ENCODE measurements around the gene RABL2B. TPM values are rescaled to one million over a fixed set of nuclear protein-coding genes. Genes with fewer than 3 reads are reported as not detected.

The RABL2B gene
- total RNA-seq, 3 donors from 2014 or later (not counting 1 experiment from before 2014, with no cell fraction given): 56.3 to 61.5 (median 58.5) TPM

- Mint-ChIP-seq H3K36me3 (no peaks in the 10 kb centered on the region), H3K4me3 (no peak overlapping the region), H3K27me3 (ENCODE audit: low read depth in 2 of 2) (no peaks in the 10 kb centered on the region), H3K4me1 (peaks cover 0 to 1% of the 10 kb centered on the region in 2 donors), H3K9me3 (no peaks in the 10 kb centered on the region), H3K27ac (no peak overlapping the region)
- Histone ChIP-seq H3K9me3 (ENCODE audit: control insufficient read depth, insufficient read depth, low read length) (no peaks in the 10 kb centered on the region), H3K27me3 (ENCODE audit: control insufficient read depth, insufficient read depth, low read length) (no peaks in the 10 kb centered on the region), H3K36me3 (ENCODE audit: control insufficient read depth, insufficient read depth, low read length) (no peaks in the 10 kb centered on the region), H3K4me3 (ENCODE audit: low read length) (no peak overlapping the region), H3K27ac (ENCODE audit: low read length) (no peak overlapping the region), H3K4me1 (ENCODE audit: control insufficient read depth, insufficient read depth, low read length) (no peaks in the 10 kb centered on the region)
- TF ChIP-seq, protein P1, sequence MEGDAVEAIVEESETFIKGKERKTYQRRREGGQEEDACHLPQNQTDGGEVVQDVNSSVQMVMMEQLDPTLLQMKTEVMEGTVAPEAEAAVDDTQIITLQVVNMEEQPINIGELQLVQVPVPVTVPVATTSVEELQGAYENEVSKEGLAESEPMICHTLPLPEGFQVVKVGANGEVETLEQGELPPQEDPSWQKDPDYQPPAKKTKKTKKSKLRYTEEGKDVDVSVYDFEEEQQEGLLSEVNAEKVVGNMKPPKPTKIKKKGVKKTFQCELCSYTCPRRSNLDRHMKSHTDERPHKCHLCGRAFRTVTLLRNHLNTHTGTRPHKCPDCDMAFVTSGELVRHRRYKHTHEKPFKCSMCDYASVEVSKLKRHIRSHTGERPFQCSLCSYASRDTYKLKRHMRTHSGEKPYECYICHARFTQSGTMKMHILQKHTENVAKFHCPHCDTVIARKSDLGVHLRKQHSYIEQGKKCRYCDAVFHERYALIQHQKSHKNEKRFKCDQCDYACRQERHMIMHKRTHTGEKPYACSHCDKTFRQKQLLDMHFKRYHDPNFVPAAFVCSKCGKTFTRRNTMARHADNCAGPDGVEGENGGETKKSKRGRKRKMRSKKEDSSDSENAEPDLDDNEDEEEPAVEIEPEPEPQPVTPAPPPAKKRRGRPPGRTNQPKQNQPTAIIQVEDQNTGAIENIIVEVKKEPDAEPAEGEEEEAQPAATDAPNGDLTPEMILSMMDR (IDR thresholded peaks at IDR 0.05): no peak
- ATAC-seq (no peak), DNase-seq (no peak)
- intact Hi-C loops (cut with micrococcal nuclease): no loop called here
- 78% methylated on average over 2 of the region's 2 CpGs for WGBS (ENCODE audit: insufficient coverage)
Measured at GRCh38 chr22:50728523-50728931, 54.9 kb downstream of the RABL2B start.

DNA sequence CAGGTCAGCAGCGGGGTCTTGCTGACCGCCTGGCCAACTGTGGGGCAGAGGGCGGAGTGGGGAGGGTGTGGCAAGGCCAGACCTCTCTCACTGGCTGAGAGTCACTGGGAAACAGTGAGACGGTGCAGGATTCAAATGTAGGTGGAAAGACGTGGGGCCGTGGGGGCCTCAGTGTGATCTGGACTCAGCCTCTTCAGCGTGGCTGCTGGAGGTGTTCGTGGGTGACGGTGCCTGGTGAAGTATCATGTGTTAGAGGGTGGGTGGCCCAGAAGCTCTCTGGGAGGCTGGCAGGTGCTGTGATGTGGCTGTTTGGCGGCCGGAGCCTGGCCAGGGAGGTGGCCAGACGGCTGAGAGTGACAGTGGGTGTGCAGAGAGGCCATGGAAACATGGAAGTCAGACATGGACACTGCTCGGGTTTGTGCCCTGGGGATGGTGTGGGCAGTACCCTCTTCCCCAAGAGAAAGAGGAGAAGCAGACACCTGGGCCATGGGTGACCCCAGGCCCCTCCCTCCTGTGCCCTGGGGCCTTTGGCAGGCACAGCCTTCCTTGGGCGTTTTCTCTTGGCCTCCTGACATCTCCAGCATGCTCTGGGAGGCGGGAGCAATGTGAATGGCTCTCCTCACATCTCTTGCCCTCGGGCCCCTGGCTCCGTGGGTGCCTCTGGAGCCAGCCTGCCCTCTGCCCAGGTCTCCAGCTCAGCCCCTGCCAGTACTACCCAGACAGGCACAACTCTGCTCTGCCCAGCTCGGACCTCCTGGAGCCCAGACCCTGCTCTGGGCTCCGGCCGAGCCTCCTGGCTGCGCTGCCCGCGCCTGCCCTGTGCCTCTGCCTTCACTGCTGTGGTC, 55.5 kb downstream of the RABL2B start:
- Histone ChIP-seq H3K9me3 (ENCODE audit: control insufficient read depth, insufficient read depth, low read length) (no peaks in the 10 kb centered on the region), H3K27me3 (ENCODE audit: control insufficient read depth, insufficient read depth, low read length) (no peaks in the 10 kb centered on the region), H3K4me3 (ENCODE audit: low read length) (no peak overlapping the region), H3K4me1 (ENCODE audit: control insufficient read depth, insufficient read depth, low read length) (no peaks in the 10 kb centered on the region), H3K27ac (ENCODE audit: low read length) (no peak overlapping the region), H3K36me3 (ENCODE audit: control insufficient read depth, insufficient read depth, low read length) (no peaks in the 10 kb centered on the region)
- Mint-ChIP-seq H3K4me1 (no peaks in the 10 kb centered on the region), H3K4me3 (no peak overlapping the region), H3K27me3 (ENCODE audit: low read depth in 2 of 2) (no peaks in the 10 kb centered on the region), H3K36me3 (no peaks in the 10 kb centered on the region), H3K9me3 (no peaks in the 10 kb centered on the region), H3K27ac (no peak overlapping the region)
- 86% methylated on average over 23 of the region's 23 CpGs for WGBS (ENCODE audit: insufficient coverage)
- no peak for DNase-seq
- intact Hi-C loops (cut with micrococcal nuclease): no loop called here
- no peak for ATAC-seq
- TF ChIP-seq, protein P1 (IDR thresholded peaks at IDR 0.05): no peak

DNA sequence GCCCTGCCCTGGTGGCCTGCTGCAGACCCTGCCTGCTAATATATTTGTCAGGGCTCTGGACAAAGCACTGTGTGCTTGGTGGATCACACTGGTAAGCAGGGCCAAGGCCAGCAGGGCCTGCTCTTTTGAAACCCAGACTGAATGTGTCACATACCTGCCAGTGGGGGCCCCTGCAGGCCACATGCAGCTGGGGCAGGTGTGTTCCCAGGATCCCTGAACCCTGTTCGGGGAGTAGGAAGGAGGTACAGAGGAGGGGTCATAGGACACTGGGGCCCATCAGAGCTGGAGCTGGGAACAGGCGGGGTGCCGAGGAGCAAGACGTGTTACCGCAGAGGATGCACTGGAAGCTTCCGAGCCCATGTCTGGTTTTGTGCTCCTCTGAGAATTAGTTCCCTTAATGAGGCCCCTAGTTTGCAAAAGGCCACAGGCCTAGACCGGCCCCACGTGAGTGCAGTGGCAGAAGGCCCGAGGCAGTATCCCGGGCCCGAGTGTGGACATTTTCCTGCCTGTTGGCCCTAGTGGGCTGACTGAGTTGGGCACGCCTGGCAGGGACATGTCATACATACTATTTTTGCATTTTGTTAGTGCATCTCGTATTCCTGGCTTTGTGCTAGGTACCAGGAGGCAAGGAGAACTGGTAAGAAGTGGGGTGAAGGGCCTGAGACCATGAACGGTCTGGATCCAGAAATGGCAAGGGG, 56.6 kb downstream of the RABL2B start:
- H3K27ac Mint-ChIP-seq: no peak overlapping the region
- no peaks in the 10 kb centered on the region for H3K27me3 ChIP-seq (ENCODE audit: control insufficient read depth, insufficient read depth, low read length)
- no peaks in the 10 kb centered on the region for H3K36me3 ChIP-seq (ENCODE audit: control insufficient read depth, insufficient read depth, low read length)
- no peak overlapping the region for H3K27ac ChIP-seq (ENCODE audit: low read length)
- H3K4me1 ChIP-seq (ENCODE audit: control insufficient read depth, insufficient read depth, low read length): no peaks in the 10 kb centered on the region
- intact Hi-C loops (cut with micrococcal nuclease): no loop called here
- TF ChIP-seq, protein P1 (IDR thresholded peaks at IDR 0.05): no peak
- H3K27me3 Mint-ChIP-seq (ENCODE audit: low read depth in 2 of 2): no peaks in the 10 kb centered on the region
- H3K4me3 Mint-ChIP-seq: no peak overlapping the region
- H3K9me3 ChIP-seq (ENCODE audit: control insufficient read depth, insufficient read depth, low read length): no peaks in the 10 kb centered on the region
- H3K4me1 Mint-ChIP-seq: no peaks in the 10 kb centered on the region
- DNase-seq: no peak
- H3K9me3 Mint-ChIP-seq: no peaks in the 10 kb centered on the region
- no peaks in the 10 kb centered on the region for H3K36me3 Mint-ChIP-seq
- no peak overlapping the region for H3K4me3 ChIP-seq (ENCODE audit: low read length)
- no peak for ATAC-seq
- 94% methylated on average over 14 of the region's 14 CpGs for WGBS (ENCODE audit: insufficient coverage)
